ENCODE data around the gene WDR33. TPM values are rescaled to one million over a fixed set of nuclear protein-coding genes. Genes with fewer than 3 reads are reported as not detected.

Gene WDR33
- polyA plus RNA-seq, 3 donors, result 50.9 to 64.1 (median 55.3) TPM

GRCh38 chr2:127669056-127669455 lies 141.9 kb downstream of the WDR33 start:
- DNase-seq (ENCODE audit: extremely low read depth in 1 of 11, low read depth in 9 of 11, low spot score in 4 of 11), result no peak

- DNase-seq (ENCODE audit: extremely low read depth in 1 of 11, low read depth in 9 of 11, low spot score in 4 of 11), result no peak
Observed at GRCh38 chr2:127665267-127665893, 145.6 kb downstream of the WDR33 start.

GRCh38 chr2:127664895-127665225 lies 146.1 kb downstream of the WDR33 start:
- no peak for DNase-seq (ENCODE audit: extremely low read depth in 1 of 11, low read depth in 9 of 11, low spot score in 4 of 11)

GRCh38 chr2:127664065-127664894 lies 146.7 kb downstream of the WDR33 start:
- peak in 3 of 11 donors; percentile 60 to 62 (median 61) for DNase-seq (ENCODE audit: extremely low read depth in 1 of 11, low read depth in 9 of 11, low spot score in 4 of 11)

GRCh38 chr2:127663566-127664064 lies 147.4 kb downstream of the WDR33 start:
- DNase-seq (ENCODE audit: extremely low read depth in 1 of 11, low read depth in 9 of 11, low spot score in 4 of 11), result no peak

GRCh38 chr2:127662937-127663565 lies 147.9 kb downstream of the WDR33 start:
- DNase-seq (ENCODE audit: extremely low read depth in 1 of 11, low read depth in 9 of 11, low spot score in 4 of 11), result no peak

- no peak for DNase-seq (ENCODE audit: extremely low read depth in 1 of 11, low read depth in 9 of 11, low spot score in 4 of 11)
Observed at GRCh38 chr2:127661949-127662510, 148.9 kb downstream of the WDR33 start.

- no peak for DNase-seq (ENCODE audit: extremely low read depth in 1 of 11, low read depth in 9 of 11, low spot score in 4 of 11)
Observed at GRCh38 chr2:127661072-127661649, 149.8 kb downstream of the WDR33 start.

GRCh38 chr2:127660291-127660578 lies 150.7 kb downstream of the WDR33 start:
- DNase-seq (ENCODE audit: extremely low read depth in 1 of 11, low read depth in 9 of 11, low spot score in 4 of 11), result no peak

- DNase-seq (ENCODE audit: extremely low read depth in 1 of 11, low read depth in 9 of 11, low spot score in 4 of 11), result no peak
Observed at GRCh38 chr2:127659408-127660290, 151.3 kb downstream of the WDR33 start.

GRCh38 chr2:127658641-127659407 lies 152.1 kb downstream of the WDR33 start:
- DNase-seq (ENCODE audit: extremely low read depth in 1 of 11, low read depth in 9 of 11, low spot score in 4 of 11), result no peak

- DNase-seq (ENCODE audit: extremely low read depth in 1 of 11, low read depth in 9 of 11, low spot score in 4 of 11), result no peak
Observed at GRCh38 chr2:127658146-127658545, 152.8 kb downstream of the WDR33 start.

GRCh38 chr2:127657232-127657595 lies 153.8 kb downstream of the WDR33 start:
- DNase-seq (ENCODE audit: extremely low read depth in 1 of 11, low read depth in 9 of 11, low spot score in 4 of 11), result no peak

GRCh38 chr2:127656569-127657231 lies 154.3 kb downstream of the WDR33 start:
- no peak for DNase-seq (ENCODE audit: extremely low read depth in 1 of 11, low read depth in 9 of 11, low spot score in 4 of 11)

- no peak for DNase-seq (ENCODE audit: extremely low read depth in 1 of 11, low read depth in 9 of 11, low spot score in 4 of 11)
Observed at GRCh38 chr2:127655209-127656073, 155.5 kb downstream of the WDR33 start.

GRCh38 chr2:127654838-127655175 lies 156.2 kb downstream of the WDR33 start:
- DNase-seq (ENCODE audit: extremely low read depth in 1 of 11, low read depth in 9 of 11, low spot score in 4 of 11), result no peak

Data from renal cortex interstitium (tissue), 11 donors.